Left ventricle myocardium superior (tissue), 1 donor: ENCODE results near the gene MDFIC. TPM values are rescaled to one million over a fixed set of nuclear protein-coding genes. Genes with fewer than 3 reads are reported as not detected.
"Not testable (repeated sequence)": the region's sequence is repeated elsewhere in the genome, so short reads cannot be mapped to it uniquely, and the experiment has no call there.

ENCODE experiments used
- ATAC-seq: fragments of 200-7000 bp; cut with Tn5 transposase; one replicate; pipeline ENCODE4 v1.9.1; 2020; ENCODE audit warnings: mild to moderate bottlenecking, moderate library complexity
- DNase-seq: peaks from one replicate; pipeline ENCODE4 v3.0.0-alpha.2; 2020
- intact Hi-C: fragments of 100-400 bp; cut with micrococcal nuclease; formaldehyde crosslinking; loops from one replicate; pipeline ENCODE4 v1.11.0; 2022
- long read RNA-seq: library from polyadenylated mRNA; unstranded; transcript quantifications from one replicate; pipeline ENCODE4 v2.0.0, GENCODE V29; 2021
- total RNA-seq: library from RNA; stranded (reverse); fragmentation: NEBNext Ultra II Directional; extraction: Animal tissue kit (Norgen Biotek cat#: 25700); gene quantifications from one replicate; pipeline ENCODE4 v1.2.1, GENCODE V29; 2021
- donor health status: DM: no; HTN: yes; CAD: no; lungs with severe emphysema.

MDFIC gene, protein sequence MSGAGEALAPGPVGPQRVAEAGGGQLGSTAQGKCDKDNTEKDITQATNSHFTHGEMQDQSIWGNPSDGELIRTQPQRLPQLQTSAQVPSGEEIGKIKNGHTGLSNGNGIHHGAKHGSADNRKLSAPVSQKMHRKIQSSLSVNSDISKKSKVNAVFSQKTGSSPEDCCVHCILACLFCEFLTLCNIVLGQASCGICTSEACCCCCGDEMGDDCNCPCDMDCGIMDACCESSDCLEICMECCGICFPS
- total RNA-seq = 19.9 TPM
- long read RNA-seq, full-length matches to known transcripts = 43 of 57 reads
- long read RNA-seq, partial matches to known transcripts = 8 of 57 reads
- long read RNA-seq, other reads (novel, unspliced or antisense) = 6 of 57 reads

DNA sequence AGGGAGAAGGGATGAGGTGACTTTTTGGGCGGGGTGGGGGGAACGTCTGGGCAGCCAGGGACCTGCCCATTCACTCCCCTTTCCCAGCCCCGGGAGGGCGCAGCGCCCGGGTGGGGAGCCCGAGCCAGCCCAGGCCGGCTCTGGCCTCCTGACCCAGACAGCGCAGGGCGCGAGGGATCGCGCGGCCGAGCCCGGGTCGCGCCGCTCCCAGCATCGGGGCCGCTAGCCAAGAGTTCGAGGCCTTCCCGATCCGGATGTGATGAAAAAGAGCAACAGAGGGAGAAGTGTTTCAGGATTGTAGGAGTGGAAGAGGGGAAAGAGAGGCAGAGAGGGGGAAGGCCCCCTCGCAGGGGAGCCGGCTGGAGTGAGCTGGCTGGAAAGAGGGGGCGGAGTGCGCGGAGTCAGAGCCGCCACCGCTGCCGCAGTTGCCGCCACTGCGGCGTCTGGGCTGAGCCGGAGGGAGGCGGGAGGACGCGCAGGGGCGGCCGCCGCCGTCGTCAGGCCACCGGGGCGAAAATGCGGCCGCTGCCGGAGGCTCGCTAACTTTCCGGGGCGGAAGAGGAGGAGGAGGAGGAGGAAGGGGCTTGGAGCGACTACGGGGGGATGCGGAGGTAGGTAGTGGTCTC, at the start of gene MDFIC:
TSS of gene MDFIC (plus strand) at position 69 of the 626 bp plus-strand sequence. CDS start 940 bp downstream, outside the sequence.
- DNase-seq (peak; percentile 82), ATAC-seq (peak; percentile 94)
- intact Hi-C loops = no loop called here

DNA sequence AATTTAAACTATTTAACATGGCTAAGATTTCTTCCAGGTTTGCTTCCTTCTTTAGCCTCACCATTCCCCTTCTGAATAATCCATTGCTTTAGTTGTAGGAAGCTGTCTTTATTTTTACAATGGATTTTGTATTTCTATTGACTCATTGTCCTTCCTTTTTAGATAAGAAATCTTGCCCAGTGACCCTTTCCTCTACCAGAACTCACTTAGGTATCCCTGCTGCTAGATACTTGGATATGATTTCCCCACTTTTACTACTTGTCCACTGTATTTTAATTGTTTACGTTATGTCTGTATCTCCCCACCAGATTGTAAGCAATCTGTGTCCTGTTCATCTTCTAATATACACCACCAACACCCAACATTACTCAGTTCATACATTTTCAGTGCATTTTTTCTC, 47.7 kb upstream of the MDFIC start:
- DNase-seq (no peak), ATAC-seq (no peak)
- intact Hi-C loops = loop anchor here (10.0 kb wide), 1 partner anchor 211 kb away; no protein-coding TSS in a partner anchor

DNA sequence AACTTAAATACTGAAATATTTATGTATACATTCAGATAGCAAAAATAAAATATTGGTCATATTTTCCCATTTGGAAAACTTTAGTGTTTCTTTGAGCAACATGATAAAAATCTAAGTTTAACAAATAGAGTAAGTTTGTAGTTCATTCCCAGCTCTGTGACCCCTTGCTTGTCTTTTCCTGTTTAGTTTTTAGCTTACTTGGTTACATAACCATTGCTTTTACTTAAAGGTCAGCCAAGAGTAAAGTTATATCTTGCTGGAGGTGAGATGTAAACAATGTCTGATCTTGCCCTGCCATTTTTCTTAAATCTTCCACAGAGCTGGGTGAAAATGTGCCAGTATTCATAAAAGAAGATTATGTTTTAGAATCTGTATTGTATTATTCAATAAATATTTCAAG, 46.7 kb upstream of the MDFIC start:
- DNase-seq (no peak), ATAC-seq (no peak)
- intact Hi-C loops = loop anchor here (10.0 kb wide), 1 partner anchor 210 kb away; no protein-coding TSS in a partner anchor

DNA sequence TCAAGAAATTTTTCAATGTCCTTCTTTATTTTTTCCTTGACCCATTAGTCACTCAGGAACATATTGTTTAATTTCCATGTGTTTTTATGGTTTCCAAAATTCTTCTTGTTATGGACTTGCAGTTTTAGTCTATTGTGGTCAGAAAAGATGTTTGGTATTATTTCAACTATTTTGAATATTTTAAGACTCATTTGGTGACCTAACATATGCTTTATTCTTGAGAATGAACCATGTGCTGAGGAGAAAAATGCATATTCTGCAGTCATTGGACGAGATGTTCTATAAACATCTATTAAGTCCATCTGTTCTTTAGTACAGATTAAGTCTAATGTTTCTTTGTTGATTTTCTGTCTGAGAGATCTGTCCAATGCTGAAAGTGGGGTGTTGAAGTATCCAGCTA, 42.3 kb upstream of the MDFIC start:
- intact Hi-C loops = loop anchor here (10.0 kb wide), 1 partner anchor 205 kb away; no protein-coding TSS in a partner anchor
- ATAC-seq (no peak), DNase-seq (no peak)

DNA sequence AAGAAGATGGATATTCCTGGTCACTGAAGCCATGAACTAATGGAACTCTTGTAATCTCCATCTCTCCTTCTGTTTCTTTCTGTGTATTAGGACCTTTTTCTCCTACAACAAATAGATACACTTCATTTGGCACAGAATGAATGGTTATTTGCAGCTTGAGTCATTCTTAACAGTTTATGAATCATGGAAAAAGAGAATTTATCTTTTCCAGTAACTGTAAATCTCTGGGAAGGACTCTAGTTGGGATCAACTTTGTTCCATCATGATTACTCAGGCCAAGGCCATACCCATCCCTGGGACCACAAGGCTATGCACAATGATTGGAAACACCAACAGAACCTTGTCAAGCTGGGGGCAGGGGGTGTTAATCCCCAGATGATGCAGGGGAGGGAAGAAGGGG, 36.1 kb upstream of the MDFIC start:
- no peak for ATAC-seq

DNA sequence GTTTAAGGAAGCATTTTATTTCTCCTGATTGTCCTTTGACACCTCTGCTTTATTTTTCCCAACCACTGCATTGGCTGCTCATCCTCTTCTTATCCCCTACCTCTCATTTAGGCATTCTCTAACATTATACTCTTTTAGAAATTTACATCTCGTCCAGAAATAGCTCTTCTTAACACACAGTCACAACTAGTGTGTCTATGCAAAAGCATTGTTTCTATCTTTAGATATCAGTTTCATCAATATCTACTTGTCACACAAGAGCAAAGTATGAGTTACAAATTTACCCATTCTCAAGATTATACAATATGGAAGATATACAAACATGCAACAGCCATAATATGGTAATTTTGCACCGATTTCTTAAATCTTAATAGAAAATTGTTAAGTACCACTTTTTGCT, 35.7 kb upstream of the MDFIC start:
- intact Hi-C loops = no loop called here
- ATAC-seq (no peak), DNase-seq (no peak)

More for the DNA sequence above, 36.1 kb upstream of the MDFIC start:
- DNase-seq = no peak
- intact Hi-C loops = no loop called here

DNA sequence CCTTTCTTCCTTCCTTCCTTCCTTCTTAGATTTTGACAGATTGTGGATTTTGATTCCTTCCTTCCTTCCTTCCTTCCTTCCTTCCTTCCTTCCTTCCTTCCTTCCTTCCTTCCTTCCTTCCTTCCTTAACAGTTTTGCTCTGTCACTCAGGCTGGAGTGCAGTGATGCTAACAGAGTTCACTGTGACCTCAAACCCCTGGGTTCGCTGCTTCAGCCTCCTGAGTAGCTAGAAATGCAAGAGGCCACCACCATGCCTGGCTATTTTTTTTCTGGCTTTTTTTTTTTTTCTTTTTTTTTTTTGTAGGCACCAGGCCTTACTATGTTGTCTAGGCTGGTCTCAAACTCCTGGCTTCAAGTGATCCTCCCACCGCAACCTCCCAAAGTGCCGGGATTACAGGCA, 32.8 kb upstream of the MDFIC start:
- DNase-seq, ATAC-seq, intact Hi-C loops: not testable (repeated sequence)

DNA sequence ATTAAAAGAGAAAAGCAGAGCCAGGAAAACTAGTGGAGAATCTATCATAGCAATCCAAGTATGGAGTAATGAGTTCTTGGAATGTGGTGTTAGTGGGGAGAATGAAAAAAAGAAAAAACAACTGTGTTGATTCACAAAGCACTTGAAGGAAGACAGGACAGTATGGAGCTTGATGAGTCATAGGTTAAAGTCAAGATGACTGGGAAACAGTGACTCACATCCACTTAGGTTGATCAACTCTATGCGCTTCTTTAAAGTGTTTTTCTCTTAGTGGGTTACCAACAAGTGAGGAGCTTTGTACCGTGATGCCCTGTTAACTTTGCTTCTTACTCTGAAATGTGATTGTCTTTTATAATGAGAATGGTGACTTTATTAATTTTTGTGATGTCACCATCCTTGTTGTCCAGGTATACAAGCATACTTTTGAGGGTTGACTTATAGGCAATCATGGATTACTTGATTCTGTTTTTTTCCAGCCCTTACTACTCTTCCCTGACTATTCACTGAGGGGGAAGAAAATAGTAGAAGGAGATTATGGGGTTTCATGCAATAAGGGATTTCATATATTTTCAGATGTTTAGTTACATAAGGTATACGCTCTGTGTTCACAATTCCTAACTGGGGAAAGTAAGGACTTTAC, 32.1 kb upstream of the MDFIC start:
- intact Hi-C loops = no loop called here
- no peak for ATAC-seq
- DNase-seq = no peak

DNA sequence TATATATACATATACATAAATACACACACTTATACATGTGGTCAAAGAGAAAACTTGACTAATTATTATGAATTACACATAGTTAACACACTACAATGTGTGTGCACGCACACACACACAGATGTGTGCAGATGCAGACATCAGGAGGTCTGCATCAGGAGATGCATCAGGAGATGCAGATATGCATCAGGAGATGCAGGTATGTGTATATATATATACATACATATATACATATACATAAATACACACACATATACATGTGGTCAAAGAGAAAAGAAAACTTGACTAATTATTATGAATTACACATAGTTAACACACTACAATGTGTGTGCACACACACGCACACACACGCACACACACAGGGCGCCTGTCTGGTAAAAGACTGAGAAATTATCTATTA, 31.3 kb upstream of the MDFIC start:
- no peak for DNase-seq
- no peak for ATAC-seq
- intact Hi-C loops = no loop called here

DNA sequence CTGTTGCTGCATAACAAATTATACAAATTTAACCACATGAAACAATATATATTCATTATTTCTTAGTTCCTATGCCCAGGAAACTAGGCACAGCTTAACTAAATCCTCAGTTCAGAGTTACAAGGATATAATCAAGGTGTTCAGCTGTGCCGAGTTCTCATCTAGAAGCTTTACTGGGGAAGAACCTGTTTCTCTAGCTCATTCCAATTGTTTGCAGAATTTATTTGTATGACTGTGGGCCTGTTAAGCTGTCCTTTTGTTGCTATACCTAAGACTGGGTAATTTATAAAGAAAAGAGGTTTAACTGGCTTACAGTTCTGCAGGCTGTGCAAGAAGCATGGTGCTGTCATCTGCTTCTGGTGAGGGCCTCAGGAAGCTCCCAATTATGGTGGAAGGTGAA, 21.8 kb upstream of the MDFIC start:
- no peak for ATAC-seq

DNA sequence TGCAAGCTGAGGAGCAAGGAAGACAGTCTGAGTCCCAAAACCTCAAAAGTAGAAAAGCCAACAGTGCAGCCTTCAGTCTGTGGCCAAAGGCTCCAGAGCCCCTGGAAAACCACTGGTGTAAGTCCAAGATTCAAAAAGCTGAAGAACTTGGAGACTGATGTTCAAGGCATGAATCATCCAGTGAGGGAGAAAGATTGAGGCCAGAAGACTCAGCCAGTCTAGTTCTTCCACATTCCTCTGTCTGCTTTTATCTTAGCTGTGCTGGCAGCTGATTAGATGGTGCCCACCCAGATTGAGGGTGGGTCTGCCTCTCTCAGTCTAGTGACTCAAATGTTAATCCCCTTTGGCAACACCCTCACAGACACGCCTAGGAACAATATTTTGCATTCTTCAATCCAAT, 20.1 kb upstream of the MDFIC start:
- no peak for ATAC-seq
- DNase-seq = no peak
- intact Hi-C loops = no loop called here

More for the DNA sequence above, 21.8 kb upstream of the MDFIC start:
- intact Hi-C loops = no loop called here
- DNase-seq = no peak

DNA sequence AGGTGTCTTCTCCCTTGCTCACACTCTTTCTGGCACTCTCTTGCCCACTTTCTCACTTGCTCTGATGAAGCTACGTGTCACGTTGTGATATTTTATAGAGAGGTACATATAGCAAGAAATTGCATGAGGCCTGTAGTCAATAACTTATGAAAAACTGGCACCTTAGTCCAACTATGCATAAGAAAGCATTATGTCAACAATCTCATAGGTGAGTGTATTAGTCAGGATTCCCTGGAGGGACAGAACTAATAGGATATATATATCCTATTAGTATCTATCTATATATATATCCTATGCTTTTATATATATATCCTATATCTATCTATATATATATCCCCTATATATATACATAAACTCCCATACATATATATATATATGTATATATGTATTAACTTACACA, 18.8 kb upstream of the MDFIC start:
- ATAC-seq = no peak
- intact Hi-C loops = no loop called here
- no peak for DNase-seq

DNA sequence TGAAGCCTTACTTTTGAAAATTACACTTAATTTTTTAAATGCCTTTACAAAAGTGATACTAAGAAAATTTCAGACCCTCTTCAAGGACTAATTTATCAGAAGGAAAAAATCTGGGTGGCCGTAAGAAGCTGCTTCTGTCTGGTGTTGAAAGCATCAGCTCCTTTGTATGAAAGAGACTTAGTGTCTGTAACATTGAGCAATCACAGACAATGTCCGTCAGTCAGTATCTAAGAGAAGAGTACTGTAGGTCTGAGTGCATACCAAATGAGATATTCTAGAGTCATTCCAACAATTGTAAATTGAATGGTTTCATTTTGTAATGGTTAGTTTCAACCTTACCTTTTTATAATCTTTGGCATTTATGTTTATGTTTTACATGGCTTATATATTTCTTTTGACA, 11.1 kb upstream of the MDFIC start:
- intact Hi-C loops = no loop called here
- ATAC-seq = no peak
- DNase-seq = no peak

DNA sequence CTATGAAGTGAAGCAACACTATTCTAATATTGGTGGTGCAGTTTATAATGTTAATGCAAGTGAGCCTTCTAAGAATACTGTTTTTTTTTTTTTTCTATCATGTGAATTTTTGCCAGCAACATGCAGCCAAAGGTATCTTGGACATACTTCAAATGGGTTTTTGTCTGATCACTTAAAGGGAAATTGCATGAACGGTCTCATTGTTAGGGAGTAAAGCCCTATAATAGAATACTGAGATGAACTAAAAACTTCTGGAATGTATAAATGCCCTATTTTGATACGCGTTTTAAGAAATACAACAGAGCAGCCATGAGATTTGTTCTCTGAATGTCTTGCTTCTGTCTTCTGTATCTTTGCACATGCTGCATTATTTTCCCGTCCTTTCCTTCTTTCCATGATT, 10.5 kb upstream of the MDFIC start:
- DNase-seq (no peak), ATAC-seq (no peak)
- intact Hi-C loops = no loop called here

DNA sequence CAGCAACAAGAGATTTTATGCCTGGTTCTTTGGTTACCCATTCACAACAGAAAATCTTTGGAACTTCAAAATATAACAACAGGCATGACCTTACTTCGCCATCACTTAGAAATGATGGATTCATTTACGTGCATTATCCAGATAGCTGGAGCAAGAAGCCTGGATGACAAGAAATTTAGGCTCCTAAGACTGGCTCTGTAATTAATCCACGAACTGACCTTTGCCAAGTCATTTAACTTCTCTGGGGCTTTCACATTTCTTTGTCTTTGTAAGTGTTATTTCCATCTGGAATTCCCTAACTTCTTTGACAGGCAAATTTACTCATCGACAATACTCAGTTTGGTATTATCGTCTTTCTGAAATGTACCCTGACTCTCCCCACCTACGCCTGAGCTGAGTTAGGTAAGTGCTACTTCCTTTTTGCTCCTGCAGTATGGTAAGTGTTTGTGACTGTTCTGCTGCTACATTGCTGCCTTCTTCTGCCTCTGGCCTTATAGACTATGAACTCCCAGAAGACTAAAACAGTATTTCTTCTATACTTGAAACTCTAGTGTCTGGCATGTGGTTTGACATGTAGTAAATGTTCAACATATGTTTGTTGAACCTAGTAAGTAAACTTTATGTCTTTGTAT, 5.5 kb upstream of the MDFIC start:
- intact Hi-C loops = no loop called here
- ATAC-seq (no peak), DNase-seq (no peak)

DNA sequence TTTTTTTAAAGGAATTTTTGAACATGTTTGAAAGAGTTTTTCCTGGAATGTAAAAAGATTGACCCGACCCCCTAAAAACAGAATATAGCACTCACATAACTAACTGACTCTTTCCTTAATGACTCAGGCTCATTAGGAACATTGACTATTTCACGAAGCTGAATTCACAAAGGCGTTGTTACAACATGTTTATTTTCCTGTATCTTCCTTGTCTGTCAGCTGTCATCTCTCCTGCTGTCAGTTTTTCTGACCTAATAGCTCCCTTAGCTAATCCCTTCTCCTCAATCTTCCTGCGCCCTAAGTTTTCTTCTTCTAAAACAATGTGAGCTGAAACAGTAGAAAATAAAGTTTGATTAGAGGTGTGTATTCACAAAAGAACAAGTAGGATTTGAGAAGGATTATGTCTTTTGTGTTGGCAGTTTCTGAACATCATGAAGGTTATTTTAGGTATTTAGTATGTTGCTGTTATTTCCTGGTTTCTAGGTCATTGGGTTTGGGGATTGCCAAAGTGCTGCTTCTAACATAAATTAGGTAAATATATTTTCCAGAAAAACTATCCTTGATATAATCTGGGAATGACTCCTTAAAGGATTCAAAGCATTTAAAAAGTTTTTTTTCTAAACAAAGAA, 4.6 kb upstream of the MDFIC start:
- intact Hi-C loops = no loop called here
- ATAC-seq = no peak
- DNase-seq = no peak

DNA sequence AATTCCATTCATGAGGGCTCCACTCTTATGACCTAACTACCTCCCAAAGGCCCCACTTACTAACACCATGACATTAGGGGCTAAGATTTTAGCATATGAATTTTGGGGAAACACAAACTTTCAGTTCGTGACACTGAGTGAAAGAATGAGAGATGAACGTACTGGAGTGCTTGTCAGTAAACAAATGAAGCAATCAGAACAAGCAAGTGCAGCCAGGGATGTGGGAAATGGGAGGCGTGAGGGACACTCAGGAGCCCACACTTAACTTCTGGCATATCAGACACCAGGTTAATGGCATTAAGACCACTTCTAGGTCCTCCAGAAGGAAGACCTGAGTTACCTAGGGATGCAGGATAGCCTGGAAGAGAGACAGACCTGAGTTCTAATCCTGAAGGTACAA, 2.3 kb upstream of the MDFIC start:
- ATAC-seq = no peak
- intact Hi-C loops = no loop called here

DNA sequence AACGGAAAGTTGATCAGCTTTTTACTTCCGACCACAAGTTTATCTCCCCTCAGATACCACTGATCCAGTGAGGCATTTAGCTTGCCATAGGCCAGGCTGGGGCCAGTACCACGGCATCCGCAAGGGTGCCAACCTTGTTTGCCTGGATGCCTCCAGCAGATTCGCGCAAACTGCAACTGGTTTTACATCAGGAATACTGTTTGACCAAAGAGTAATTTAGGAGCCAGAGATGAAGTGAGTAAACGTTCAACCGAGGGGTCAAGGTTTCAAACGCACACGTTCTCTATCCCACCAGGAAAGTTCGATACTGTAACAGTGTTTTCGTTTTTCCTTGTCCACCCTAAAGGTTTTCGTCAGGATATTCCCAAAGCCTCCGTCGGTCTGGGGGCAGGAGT, 266 bp upstream of the MDFIC start:
- intact Hi-C loops = no loop called here
- ATAC-seq = peak; percentile 24
- DNase-seq = peak; percentile 31

More for the DNA sequence above, 2.3 kb upstream of the MDFIC start:
- DNase-seq = no peak

DNA sequence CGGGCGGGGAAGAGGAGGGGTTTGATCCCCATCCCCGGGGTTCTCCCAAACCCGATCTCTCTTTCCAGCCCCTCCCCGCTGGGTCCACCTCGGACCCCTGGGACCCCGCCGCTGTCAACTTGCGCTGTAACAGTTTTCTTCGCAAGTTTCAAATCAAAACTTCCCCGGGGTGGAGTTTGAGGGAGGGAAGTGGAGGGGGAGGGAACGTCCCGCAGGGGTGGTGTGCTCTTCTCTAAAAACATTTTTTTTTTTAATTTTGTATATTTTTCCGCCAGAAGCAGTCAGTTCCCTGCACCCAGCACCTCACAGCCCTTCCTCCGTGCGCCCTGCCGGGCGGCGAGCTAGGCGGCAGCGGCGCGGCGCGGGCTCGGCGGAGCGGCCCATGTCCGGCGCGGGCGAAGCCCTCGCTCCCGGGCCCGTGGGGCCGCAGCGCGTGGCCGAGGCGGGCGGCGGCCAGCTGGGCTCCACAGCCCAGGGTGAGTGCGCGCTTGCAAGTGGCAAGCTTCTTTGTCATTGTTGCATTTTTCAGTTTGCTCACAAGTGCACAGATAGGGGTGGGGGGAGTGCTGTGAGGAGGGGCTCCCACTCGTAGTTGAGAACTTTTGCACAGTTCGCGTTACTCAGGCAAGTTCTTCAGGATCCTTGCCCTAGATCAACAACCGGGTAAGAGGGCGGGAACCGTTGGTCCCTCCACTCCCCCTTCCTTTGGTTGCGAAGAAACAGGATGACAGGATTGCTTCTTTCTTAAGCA, 933 bp downstream of the MDFIC start:
- DNase-seq (peak; percentile 60), ATAC-seq (peak; percentile 80)
- intact Hi-C loops = no loop called here
